HepG2 (cell line): Measurements from ENCODE around the gene SCAI. TPM values are rescaled to one million over a fixed set of nuclear protein-coding genes. Genes with fewer than 3 reads are reported as not detected.

Source experiments
- ATAC-seq: fragments of 200-7000 bp; cut with Tn5 transposase; 3 replicates; pipeline ENCODE4 v1.9.1; 2020; ENCODE audit warnings: mild to moderate bottlenecking, moderate library complexity
- BruUV-seq: library from RNA; stranded (reverse); fragments of 400-500 nt; replicated peaks from 2 replicates; lab custom pipeline; 2021; lab: Mats Ljungman, UMichigan
- CTCF ChIA-PET: fragments of 300-600 bp; formaldehyde crosslinking; extraction: SDS; loops from one replicate; lab custom pipeline; 2021; ENCODE audit warnings: low total read pairs, inconsistent platforms, low intra/inter-chr PET ratio; lab: Yijun Ruan, JAX
- POLR2A ChIA-PET: fragments of 350-600 bp; sonication (Branson Sonifier 250); formaldehyde crosslinking; loops from one replicate; lab custom pipeline; 2020; ENCODE audit warnings: antibody characterized with exemption, inconsistent platforms; lab: Yijun Ruan, JAX
- DNase-seq: peaks from one replicate; pipeline ENCODE4 v3.0.0-alpha.2; 2015; ENCODE audit warnings: low spot score
- FAIRE-seq: peaks from 3 replicates; lab custom pipeline; 2011; peaks lifted over from hg19 to GRCh38; lab: Jason Lieb, UNC
- H2AFZ ChIP-seq: one replicate; pipeline ENCODE4 v1.6.1; 2011; ENCODE audit warnings: low read length, inconsistent platforms
- H3K27ac ChIP-seq: fragments of 300-600 bp; 3 replicates; pipeline ENCODE4 v1.8.0; 2011; ENCODE audit warnings: mixed run types, mild to moderate bottlenecking, mixed read lengths, low read length, inconsistent platforms; ENCODE audit not compliant: insufficient read depth; ENCODE audit errors: extremely low read length
- H3K27me3 ChIP-seq, 2 experiments: fragments of 200-600 bp in 1 of 2; 2 replicates in 1 of 2; 3 replicates in 1 of 2; pipeline versions ENCODE4 v1.6.0 to v1.8.0; 2011; ENCODE audit warnings: low read length in 2 of 2, mild to moderate bottlenecking in 2 of 2, moderate library complexity in 2 of 2, inconsistent platforms in 1 of 2; ENCODE audit not compliant: insufficient read depth in 2 of 2, control insufficient read depth in 1 of 2
- H3K36me3 ChIP-seq, 2 experiments: fragments of 200-600 bp in 1 of 2; replicated peaks in 1 of 2; 2 replicates in 1 of 2; 3 replicates in 1 of 2; pipeline versions ENCODE4 v1.5.1 to v1.8.0; 2011; ENCODE audit warnings: low read length in 2 of 2, inconsistent platforms in 1 of 2; ENCODE audit not compliant: insufficient read depth in 2 of 2, control insufficient read depth in 1 of 2
- H3K4me1 ChIP-seq: 2 replicates; pipeline ENCODE4 v1.5.1; 2012; ENCODE audit warnings: low read length, inconsistent platforms; ENCODE audit not compliant: insufficient read depth
- H3K4me2 ChIP-seq: 2 replicates; pipeline ENCODE4 v1.6.0; 2011; ENCODE audit warnings: low read depth, low read length, inconsistent platforms
- H3K4me3 ChIP-seq, 3 experiments: fragments of 200-600 bp in 1 of 3; sonication (generic), shearing (Covaris generic) in 1 of 3; replicated peaks in 1 of 3; 2 replicates each; pipeline ENCODE4 v1.5.1; 2011 to 2016; ENCODE audit warnings: low read length in 3 of 3, inconsistent platforms in 2 of 3, low read depth in 2 of 3, mild to moderate bottlenecking in 2 of 3, control low read depth in 1 of 3, mixed read lengths in 1 of 3; ENCODE audit not compliant: insufficient read depth in 1 of 3
- H3K79me2 ChIP-seq: one replicate; pipeline ENCODE4 v1.6.1; 2011; ENCODE audit warnings: low read length, inconsistent platforms; ENCODE audit not compliant: insufficient read depth
- H3K9ac ChIP-seq: 2 replicates; pipeline ENCODE4 v1.6.0; 2011; ENCODE audit warnings: mild to moderate bottlenecking, low read depth, low read length, inconsistent platforms; ENCODE audit not compliant: insufficient read depth
- H3K9me3 ChIP-seq: 2 replicates; pipeline ENCODE4 v1.5.1; 2012; ENCODE audit warnings: mild to moderate bottlenecking, low read length
- H4K20me1 ChIP-seq: 2 replicates; pipeline ENCODE4 v1.6.0; 2011; ENCODE audit warnings: inconsistent platforms, mild to moderate bottlenecking, low read length, moderate library complexity; ENCODE audit not compliant: insufficient read depth
- AGO2 ChIP-seq: fragments of 200-400 bp; formaldehyde crosslinking; optimal IDR thresholded peaks from 2 replicates; pipeline ENCODE3; 2017; ENCODE audit warnings: mild to moderate bottlenecking, low read depth, low read length, moderate library complexity
- CBFB ChIP-seq: sonication (generic); formaldehyde crosslinking; IDR thresholded peaks from 2 replicates; pipeline ENCODE4 v1.4.0; 2020; ENCODE audit warnings: missing genetic modification reagents
- CERS6 ChIP-seq: sonication (generic); formaldehyde crosslinking; IDR thresholded peaks from 2 replicates; pipeline ENCODE4 v1.5.0; 2020; ENCODE audit warnings: missing genetic modification reagents
- DNMT1 ChIP-seq: sonication (generic); formaldehyde crosslinking; IDR thresholded peaks from 2 replicates; pipeline ENCODE4 v1.5.1; 2020; ENCODE audit warnings: mild to moderate bottlenecking, missing genetic modification reagents
- FOXC1 ChIP-seq: sonication (generic); formaldehyde crosslinking; IDR thresholded peaks from 2 replicates; pipeline ENCODE4 v1.8.0; 2022; ENCODE audit warnings: mild to moderate bottlenecking, missing genetic modification reagents, borderline replicate concordance
- FOXP1 ChIP-seq, 2 experiments: fragments of 450-650 bp in 1 of 2; IDR thresholded peaks; 2 replicates each; pipeline ENCODE4 v1.6.1; 2017 to 2018; ENCODE audit warnings: antibody characterized with exemption in 1 of 2
- GATAD1 ChIP-seq: IDR thresholded peaks from 2 replicates; pipeline ENCODE4 v1.6.1; 2016; ENCODE audit warnings: missing genetic modification reagents, missing compliant biosample characterization
- HCFC1 ChIP-seq: fragments of 150-350 bp; IDR thresholded peaks from 2 replicates; pipeline ENCODE4 v1.6.1; 2014; ENCODE audit warnings: low read depth, low read length
- HMGA1 ChIP-seq: sonication (generic); formaldehyde crosslinking; conservative IDR thresholded peaks from 2 replicates; pipeline ENCODE4 v1.4.0; 2020; ENCODE audit warnings: missing genetic modification reagents
- KDM5B ChIP-seq: sonication (generic); formaldehyde crosslinking; IDR thresholded peaks from 2 replicates; pipeline ENCODE4 v1.4.0; 2020; ENCODE audit warnings: missing genetic modification reagents, mild to moderate bottlenecking, borderline replicate concordance
- RBM39 ChIP-seq: fragments of 200-400 bp; formaldehyde crosslinking; IDR thresholded peaks from one replicate; pipeline ENCODE4 v1.6.1; 2018; ENCODE audit warnings: antibody characterized with exemption, mild to moderate bottlenecking, low read depth, low read length; ENCODE audit not compliant: poor library complexity, severe bottlenecking
- RFXANK ChIP-seq: IDR thresholded peaks from 2 replicates; pipeline ENCODE4 v1.6.1; 2016
- SALL2 ChIP-seq: sonication (generic); formaldehyde crosslinking; IDR thresholded peaks from 2 replicates; pipeline ENCODE4 v1.8.1; 2023; ENCODE audit warnings: mild to moderate bottlenecking, missing genetic modification reagents, inconsistent platforms
- TOE1 ChIP-seq: sonication (generic); formaldehyde crosslinking; IDR thresholded peaks from 2 replicates; pipeline ENCODE4 v1.4.0; 2020; ENCODE audit warnings: mild to moderate bottlenecking, missing genetic modification reagents
- ZNF543 ChIP-seq: sonication (generic); formaldehyde crosslinking; IDR thresholded peaks from 2 replicates; pipeline ENCODE4 v1.4.0; 2020; ENCODE audit warnings: mild to moderate bottlenecking, missing genetic modification reagents
- ZNF577 ChIP-seq: sonication (generic); formaldehyde crosslinking; IDR thresholded peaks from 2 replicates; pipeline ENCODE4 v1.4.0; 2020; ENCODE audit warnings: mild to moderate bottlenecking, low read depth, missing genetic modification reagents, borderline replicate concordance
- WGBS: methylation state at CpG from one replicate; pipeline ENCODE4 v1.1.6; 2017; ENCODE audit warnings: low lambda C conversion rate; 5-methylcytosine and 5-hydroxymethylcytosine counted together
- in situ Hi-C: cut with HindIII; loops from 2 replicates; pipeline ENCODE4 v1.10.0; 2017; ENCODE audit warnings: low pct_unique_long_range_greater_than_20kb; ENCODE audit not compliant: extremely low pct_ligation_motif_present
- intact Hi-C: fragments of 100-400 bp; cut with micrococcal nuclease; formaldehyde crosslinking; loops from one replicate; pipeline ENCODE4 v1.10.0; 2022; ENCODE audit not compliant: unreplicated experiment
- polyA plus RNA-seq, 8 experiments: library from polyadenylated mRNA; depleted of rRNA in 3 of 8; stranded (reverse) in 7 of 8; unstranded in 1 of 8; fragments of >200 nt; fragmentation: Illumina TruSeq in 4 of 8; extraction: Trizol in 4 of 8; gene quantifications; 2 replicates each; pipeline versions ENCODE4 v1.2.1 to v1.2.3, GENCODE V29; 2011 to 2016; ENCODE audit warnings: low read depth in 4 of 8, missing spikeins in 1 of 8, mixed read lengths in 1 of 8; ENCODE audit not compliant: insufficient read depth in 1 of 8
- total RNA-seq, 5 experiments: library from RNA; depleted of rRNA; stranded (reverse); fragments of >200 nt; fragmentation: Illumina TruSeq; extraction: Trizol; gene quantifications; 2 replicates each; pipeline ENCODE4 v1.2.3, GENCODE V29; 2016; ENCODE audit warnings: low read depth in 1 of 5
- TF ChIP-seq, protein P1 (sequence below): sonication (generic); formaldehyde crosslinking; IDR thresholded peaks from 2 replicates; pipeline ENCODE4 v1.4.0; 2020; ENCODE audit warnings: missing genetic modification reagents
- TF ChIP-seq, protein P2 (sequence below): sonication (generic); formaldehyde crosslinking; IDR thresholded peaks from 2 replicates; pipeline ENCODE4 v1.4.0; 2020; ENCODE audit warnings: missing genetic modification reagents, borderline replicate concordance

The SCAI gene
- total and polyA plus RNA-seq, 2 of the 13 experiments (the other 11 are each of a cell fraction or from before 2014, with no cell fraction given), result 4.4 to 8.4 TPM

DNA sequence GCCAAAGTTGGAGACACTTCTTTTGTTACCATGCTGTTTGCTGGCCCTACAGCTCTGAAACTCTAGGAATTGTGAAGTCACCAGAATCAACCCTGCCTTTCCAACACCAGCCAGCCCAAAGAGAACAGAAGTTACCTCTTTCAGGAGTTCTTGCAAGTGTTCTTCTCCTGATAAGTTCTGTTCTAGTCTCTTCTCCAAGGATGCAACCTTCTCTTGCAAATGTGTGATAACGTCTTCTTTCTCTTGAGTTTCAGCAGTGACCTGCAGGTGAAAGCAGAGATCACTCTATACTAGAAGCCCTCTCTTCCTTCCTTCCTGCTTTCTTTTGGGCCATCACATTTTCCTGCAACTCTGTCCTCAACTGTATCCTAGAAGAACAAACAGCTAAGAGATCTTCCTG, 231.6 kb downstream of the SCAI start (continued):
- TF ChIP-seq CBFB (CRISPR knock-in tag), result no peak
- TF ChIP-seq, protein P1, sequence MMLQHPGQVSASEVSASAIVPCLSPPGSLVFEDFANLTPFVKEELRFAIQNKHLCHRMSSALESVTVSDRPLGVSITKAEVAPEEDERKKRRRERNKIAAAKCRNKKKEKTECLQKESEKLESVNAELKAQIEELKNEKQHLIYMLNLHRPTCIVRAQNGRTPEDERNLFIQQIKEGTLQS (CRISPR knock-in tag), result no peak
- TF ChIP-seq DNMT1 (CRISPR knock-in tag), result no peak
- TF ChIP-seq SALL2, result no peak
- no peak for TF ChIP-seq ZNF577 (CRISPR knock-in tag)
- TF ChIP-seq RBM39, result no peak
- no peak for TF ChIP-seq HCFC1

- Histone ChIP-seq H3K4me3 (no peak overlapping the region), H3K27me3 (no peaks in the 10 kb centered on the region), H3K9ac (no peak overlapping the region), H3K4me2 (no peak overlapping the region), H4K20me1 (no peaks in the 10 kb centered on the region), H3K36me3 (peaks cover 3 to 20% of the 10 kb centered on the region in 2 experiments; a peak in 4 of 5 replicates), H3K79me2 (no peaks in the 10 kb centered on the region), H3K4me1 (no peaks in the 10 kb centered on the region), H3K27ac (no peak overlapping the region), H2AFZ (no peak overlapping the region), H3K9me3 (no peaks in the 10 kb centered on the region)
- intact Hi-C loops (no loop called here), in situ Hi-C loops (no loop called here)
- no TSS peak for BruUV-seq
- TF ChIP-seq KDM5B (no peak), ZNF543 (CRISPR knock-in tag) (no peak), HMGA1 (no peak), CERS6 (CRISPR knock-in tag) (no peak), FOXP1 (IDR thresholded peaks at IDR 0.05) (no peak), FOXP1 (CRISPR knock-in tag; IDR thresholded peaks at IDR 0.05) (no peak), TOE1 (CRISPR knock-in tag) (no peak), SALL2 (no peak), AGO2 (no peak), GATAD1 (CRISPR knock-in tag) (no peak), FOXC1 (CRISPR knock-in tag) (no peak), RFXANK (CRISPR knock-in tag) (no peak)
- TF ChIP-seq, protein P2, sequence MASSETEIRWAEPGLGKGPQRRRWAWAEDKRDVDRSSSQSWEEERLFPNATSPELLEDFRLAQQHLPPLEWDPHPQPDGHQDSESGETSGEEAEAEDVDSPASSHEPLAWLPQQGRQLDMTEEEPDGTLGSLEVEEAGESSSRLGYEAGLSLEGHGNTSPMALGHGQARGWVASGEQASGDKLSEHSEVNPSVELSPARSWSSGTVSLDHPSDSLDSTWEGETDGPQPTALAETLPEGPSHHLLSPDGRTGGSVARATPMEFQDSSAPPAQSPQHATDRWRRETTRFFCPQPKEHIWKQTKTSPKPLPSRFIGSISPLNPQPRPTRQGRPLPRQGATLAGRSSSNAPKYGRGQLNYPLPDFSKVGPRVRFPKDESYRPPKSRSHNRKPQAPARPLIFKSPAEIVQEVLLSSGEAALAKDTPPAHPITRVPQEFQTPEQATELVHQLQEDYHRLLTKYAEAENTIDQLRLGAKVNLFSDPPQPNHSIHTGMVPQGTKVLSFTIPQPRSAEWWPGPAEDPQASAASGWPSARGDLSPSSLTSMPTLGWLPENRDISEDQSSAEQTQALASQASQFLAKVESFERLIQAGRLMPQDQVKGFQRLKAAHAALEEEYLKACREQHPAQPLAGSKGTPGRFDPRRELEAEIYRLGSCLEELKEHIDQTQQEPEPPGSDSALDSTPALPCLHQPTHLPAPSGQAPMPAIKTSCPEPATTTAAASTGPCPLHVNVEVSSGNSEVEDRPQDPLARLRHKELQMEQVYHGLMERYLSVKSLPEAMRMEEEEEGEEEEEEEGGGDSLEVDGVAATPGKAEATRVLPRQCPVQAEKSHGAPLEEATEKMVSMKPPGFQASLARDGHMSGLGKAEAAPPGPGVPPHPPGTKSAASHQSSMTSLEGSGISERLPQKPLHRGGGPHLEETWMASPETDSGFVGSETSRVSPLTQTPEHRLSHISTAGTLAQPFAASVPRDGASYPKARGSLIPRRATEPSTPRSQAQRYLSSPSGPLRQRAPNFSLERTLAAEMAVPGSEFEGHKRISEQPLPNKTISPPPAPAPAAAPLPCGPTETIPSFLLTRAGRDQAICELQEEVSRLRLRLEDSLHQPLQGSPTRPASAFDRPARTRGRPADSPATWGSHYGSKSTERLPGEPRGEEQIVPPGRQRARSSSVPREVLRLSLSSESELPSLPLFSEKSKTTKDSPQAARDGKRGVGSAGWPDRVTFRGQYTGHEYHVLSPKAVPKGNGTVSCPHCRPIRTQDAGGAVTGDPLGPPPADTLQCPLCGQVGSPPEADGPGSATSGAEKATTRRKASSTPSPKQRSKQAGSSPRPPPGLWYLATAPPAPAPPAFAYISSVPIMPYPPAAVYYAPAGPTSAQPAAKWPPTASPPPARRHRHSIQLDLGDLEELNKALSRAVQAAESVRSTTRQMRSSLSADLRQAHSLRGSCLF (CRISPR knock-in tag), result no peak
- ATAC-seq (no peak), FAIRE-seq (no peak), DNase-seq (no peak)
- POLR2A ChIA-PET, result no interaction called here
- WGBS, result 92% methylated on average over 2 of the region's 2 CpGs
- CTCF ChIA-PET, result no interaction called here
Observed at GRCh38 chr9:124908098-124908497, 235.2 kb downstream of the SCAI start.
